Transverse colon (tissue), 4 donors: ENCODE results near the gene RFFL.

Experiments
- CTCF ChIP-seq, 5 experiments: fragments of 200-600 bp in 3 of 5; fragments of 450-650 bp in 2 of 5; sonication (generic) in 3 of 5; IDR thresholded peaks; 1 replicate in 2 of 5; 2 replicates in 3 of 5; pipeline ENCODE4 v1.5.1; 2016 to 2017; ENCODE audit warnings: antibody characterized with exemption in 5 of 5, inconsistent platforms in 3 of 5, mild to moderate bottlenecking in 2 of 5, moderate library complexity in 1 of 5
- EP300 ChIP-seq: sonication (generic); formaldehyde crosslinking; IDR thresholded peaks from one replicate; pipeline ENCODE4 v1.6.1; 2017; ENCODE audit warnings: antibody characterized with exemption, low read depth
- POLR2AphosphoS5 ChIP-seq, 3 donors: sonication (generic); formaldehyde crosslinking; IDR thresholded peaks; one replicate each; pipeline ENCODE4 v1.6.1; 2016; ENCODE audit warnings: antibody characterized with exemption in 3 of 3

DNA sequence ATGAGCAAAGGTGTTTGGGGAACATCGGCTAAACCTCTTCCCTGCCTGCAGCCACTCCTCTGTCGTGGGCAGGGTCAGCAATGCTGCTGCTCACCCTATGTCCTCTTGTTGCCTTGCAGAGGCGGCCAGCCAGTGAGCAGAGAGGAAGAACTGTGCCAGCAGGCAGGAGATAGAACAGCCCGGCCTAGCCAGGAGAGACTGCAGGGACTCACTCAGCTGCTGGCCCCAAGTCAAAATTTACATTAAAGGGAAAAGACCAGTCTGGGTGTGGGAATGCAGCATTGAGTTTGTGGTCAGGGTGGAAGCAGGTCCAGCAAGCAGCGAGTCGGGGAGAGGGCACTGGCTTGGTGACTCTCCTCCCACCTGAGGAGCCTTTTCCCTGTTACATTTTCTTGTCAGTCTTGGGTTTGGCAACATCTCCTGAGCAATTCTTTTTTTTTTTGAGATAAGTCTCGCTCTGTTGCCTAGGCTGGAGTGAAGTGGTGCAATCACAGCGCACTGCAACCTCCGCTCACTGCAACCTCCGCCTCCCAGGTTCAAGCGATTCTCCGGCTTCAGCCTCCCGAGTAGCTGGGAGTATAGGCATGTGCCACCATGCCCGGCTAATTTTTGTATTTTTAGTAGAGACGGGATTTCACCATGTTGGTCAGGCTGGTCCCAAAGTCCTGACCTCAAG is 60.5 kb downstream of the RFFL start:
- TF ChIP-seq CTCF (IDR thresholded peaks at IDR 0.05) (no peak), POLR2AphosphoS5 (IDR thresholded peaks at IDR 0.05) (peak in 1 of 3 donors; percentile 41), EP300 (no peak)
